Stimulated activated CD4-positive, alpha-beta T cell treated with anti-CD3 and anti-CD28 coated beads, Interleukin-2, amount 100 ng/mL, for 4 hours (primary cell): Measurements from ENCODE around the gene RNASE1.

ENCODE experiments used
- DNase-seq: peaks from one replicate; pipeline ENCODE4 v3.0.0-alpha.2; 2020; ENCODE audit warnings: low read depth

RNASE1 gene

GRCh38 chr14:20807304-20808161, 4.9 kb upstream of the RNASE1 start:
- DNase-seq: no peak

GRCh38 chr14:20805485-20805884, 2.8 kb upstream of the RNASE1 start:
- no peak for DNase-seq

- no peak for DNase-seq
Observed at GRCh38 chr14:20803223-20803622, 579 bp upstream of the RNASE1 start.

- no peak for DNase-seq
Observed at GRCh38 chr14:20801726-20802125, 918 bp downstream of the RNASE1 start.

- no peak for DNase-seq
Observed at GRCh38 chr14:20799892-20800544, 2.6 kb downstream of the RNASE1 start.

GRCh38 chr14:20799456-20799891, 3.2 kb downstream of the RNASE1 start:
- no peak for DNase-seq

- DNase-seq: no peak
Observed at GRCh38 chr14:20798932-20799331, 3.7 kb downstream of the RNASE1 start.

- DNase-seq: no peak
Observed at GRCh38 chr14:20798318-20798717, 4.3 kb downstream of the RNASE1 start.

- DNase-seq: no peak
Observed at GRCh38 chr14:20797164-20797563, 5.5 kb downstream of the RNASE1 start.

GRCh38 chr14:20794644-20795369, 7.8 kb downstream of the RNASE1 start:
- DNase-seq: no peak

GRCh38 chr14:20792556-20792955, 10.1 kb downstream of the RNASE1 start:
- DNase-seq: no peak

GRCh38 chr14:20791597-20791996, 11.0 kb downstream of the RNASE1 start:
- no peak for DNase-seq

- DNase-seq: no peak
Observed at GRCh38 chr14:20791187-20791586, 11.5 kb downstream of the RNASE1 start.

- no peak for DNase-seq
Observed at GRCh38 chr14:20790464-20791116, 12.1 kb downstream of the RNASE1 start.

- DNase-seq: no peak
Observed at GRCh38 chr14:20789230-20789813, 13.3 kb downstream of the RNASE1 start.

- DNase-seq: no peak
Observed at GRCh38 chr14:20787025-20787424, 15.6 kb downstream of the RNASE1 start.

GRCh38 chr14:20782280-20782890, 20.3 kb downstream of the RNASE1 start:
- no peak for DNase-seq

GRCh38 chr14:20781803-20782202, 20.8 kb downstream of the RNASE1 start:
- no peak for DNase-seq

GRCh38 chr14:20775901-20776300, 26.7 kb downstream of the RNASE1 start:
- DNase-seq: no peak

- DNase-seq: no peak
Observed at GRCh38 chr14:20775043-20775442, 27.6 kb downstream of the RNASE1 start.

GRCh38 chr14:20774258-20774824, 28.3 kb downstream of the RNASE1 start:
- DNase-seq: no peak
